Neural cell (in vitro differentiated cells): Measurements from ENCODE around the gene ADRB1. TPM values are rescaled to one million over a fixed set of nuclear protein-coding genes. Genes with fewer than 3 reads are reported as not detected.

Experiments
- H2AFZ ChIP-seq: fragments of 200-600, 300-800 bp; sonication (generic), shearing (Covaris generic); 2 replicates; pipeline ENCODE4 v1.6.0; 2014; ENCODE audit warnings: low read depth, mild to moderate bottlenecking, antibody characterized with exemption, low read length, moderate library complexity
- H3F3A ChIP-seq: fragments of 200-600 bp; shearing (Covaris generic); 2 replicates; pipeline ENCODE4 v1.6.1; 2016; ENCODE audit warnings: mild to moderate bottlenecking, moderate library complexity, mixed read lengths, antibody characterized with exemption, low read length; ENCODE audit not compliant: insufficient read depth, poor library complexity, severe bottlenecking
- H3K27ac ChIP-seq: fragments of 200-600, 300-800 bp; sonication (generic), shearing (Covaris generic); 2 replicates; pipeline ENCODE4 v1.5.1; 2014; ENCODE audit warnings: mild to moderate bottlenecking, low read length, moderate library complexity
- H3K27me3 ChIP-seq: fragments of 300-800, 200-600 bp; sonication (generic), shearing (Covaris generic); 2 replicates; pipeline ENCODE4 v1.6.0; 2014; ENCODE audit warnings: mild to moderate bottlenecking, low read depth, low read length, moderate library complexity; ENCODE audit not compliant: insufficient read depth
- H3K36me3 ChIP-seq: fragments of 300-800, 200-600 bp; sonication (generic), shearing (Covaris generic); 2 replicates; pipeline ENCODE4 v1.5.1; 2014; ENCODE audit warnings: mild to moderate bottlenecking, antibody characterized with exemption, low read length, moderate library complexity; ENCODE audit not compliant: insufficient read depth
- H3K4me2 ChIP-seq: fragments of 300-800, 200-600 bp; sonication (generic), shearing (Covaris generic); 2 replicates; pipeline ENCODE4 v1.6.0; 2014; ENCODE audit warnings: mild to moderate bottlenecking, low read length
- H3K4me3 ChIP-seq: fragments of 300-800, 200-600 bp; sonication (generic), shearing (Covaris generic); 2 replicates; pipeline ENCODE4 v1.5.1; 2014; ENCODE audit warnings: mild to moderate bottlenecking, low read length, moderate library complexity
- H3K79me2 ChIP-seq: fragments of 200-600 bp; shearing (Covaris generic); replicated peaks from 2 replicates; pipeline ENCODE4 v1.6.0; 2014; ENCODE audit warnings: mild to moderate bottlenecking, low read length, moderate library complexity; ENCODE audit not compliant: insufficient read depth
- H3K9ac ChIP-seq: fragments of 300-800, 200-600 bp; sonication (generic), shearing (Covaris generic); 2 replicates; pipeline ENCODE4 v1.6.1; 2016; ENCODE audit warnings: mild to moderate bottlenecking, low read length, mixed read lengths
- H3K9me2 ChIP-seq: fragments of 200-600 bp; shearing (Covaris generic); 2 replicates; pipeline ENCODE4 v1.6.1; 2016; ENCODE audit warnings: mild to moderate bottlenecking, low read length, mixed read lengths; ENCODE audit not compliant: insufficient read depth
- H3K9me3 ChIP-seq: fragments of 200-600, 300-800 bp; sonication (generic), shearing (Covaris generic); 2 replicates; pipeline ENCODE4 v1.6.1; 2016; ENCODE audit warnings: mild to moderate bottlenecking, mixed run types, low read length, moderate library complexity, mixed read lengths
- H4K20me1 ChIP-seq: fragments of 200-600 bp; shearing (Covaris generic); 2 replicates; pipeline ENCODE4 v1.6.1; 2016; ENCODE audit warnings: mild to moderate bottlenecking, mixed run types; ENCODE audit not compliant: insufficient read depth
- EP300 ChIP-seq: fragments of 450-650 bp; conservative IDR thresholded peaks from 2 replicates; pipeline ENCODE4 v1.6.1; 2014; ENCODE audit warnings: antibody characterized with exemption, mild to moderate bottlenecking, moderate library complexity; ENCODE audit not compliant: poor library complexity, severe bottlenecking
- EZH2 ChIP-seq: fragments of 200-600, 300-800 bp; shearing (Covaris generic), sonication (generic); IDR thresholded peaks from 2 replicates; pipeline ENCODE4 v1.6.1; 2014; ENCODE audit warnings: antibody characterized with exemption, low read length, borderline replicate concordance, mild to moderate bottlenecking; ENCODE audit not compliant: insufficient read depth, poor library complexity, severe bottlenecking
- MXI1 ChIP-seq: fragments of 450-650 bp; conservative IDR thresholded peaks from 2 replicates; pipeline ENCODE4 v1.6.1; 2014; ENCODE audit warnings: antibody characterized with exemption, mild to moderate bottlenecking; ENCODE audit not compliant: poor library complexity, severe bottlenecking
- POLR2AphosphoS5 ChIP-seq: IDR thresholded peaks from 2 replicates; pipeline ENCODE4 v1.6.1; 2012
- RAD21 ChIP-seq: fragments of 450-650 bp; conservative IDR thresholded peaks from 2 replicates; pipeline ENCODE4 v1.6.1; 2014; ENCODE audit warnings: antibody characterized with exemption, mild to moderate bottlenecking, moderate library complexity
- REST ChIP-seq: IDR thresholded peaks from 2 replicates; pipeline ENCODE4 v1.6.1; 2012; ENCODE audit warnings: borderline replicate concordance
- SMC3 ChIP-seq: fragments of 450-650 bp; conservative IDR thresholded peaks from 2 replicates; pipeline ENCODE4 v1.6.1; 2014; ENCODE audit warnings: antibody characterized with exemption, mild to moderate bottlenecking, moderate library complexity; ENCODE audit not compliant: poor library complexity
- TAF1 ChIP-seq: IDR thresholded peaks from 2 replicates; pipeline ENCODE4 v1.6.1; 2012; ENCODE audit warnings: low read depth
- polyA plus RNA-seq: library from polyadenylated mRNA; depleted of rRNA; stranded (reverse); fragments of >200 nt; gene quantifications from 2 replicates; pipeline ENCODE4 v1.2.3, GENCODE V29; 2014
- TF ChIP-seq, protein P1 (sequence below): fragments of 450-650 bp; IDR thresholded peaks from 2 replicates; pipeline ENCODE4 v1.5.1; 2014; ENCODE audit warnings: antibody characterized with exemption, mild to moderate bottlenecking, moderate library complexity; ENCODE audit not compliant: poor library complexity, severe bottlenecking

The ADRB1 gene
- polyA plus RNA-seq, 1 donor from 2014 or later, result not detected

DNA sequence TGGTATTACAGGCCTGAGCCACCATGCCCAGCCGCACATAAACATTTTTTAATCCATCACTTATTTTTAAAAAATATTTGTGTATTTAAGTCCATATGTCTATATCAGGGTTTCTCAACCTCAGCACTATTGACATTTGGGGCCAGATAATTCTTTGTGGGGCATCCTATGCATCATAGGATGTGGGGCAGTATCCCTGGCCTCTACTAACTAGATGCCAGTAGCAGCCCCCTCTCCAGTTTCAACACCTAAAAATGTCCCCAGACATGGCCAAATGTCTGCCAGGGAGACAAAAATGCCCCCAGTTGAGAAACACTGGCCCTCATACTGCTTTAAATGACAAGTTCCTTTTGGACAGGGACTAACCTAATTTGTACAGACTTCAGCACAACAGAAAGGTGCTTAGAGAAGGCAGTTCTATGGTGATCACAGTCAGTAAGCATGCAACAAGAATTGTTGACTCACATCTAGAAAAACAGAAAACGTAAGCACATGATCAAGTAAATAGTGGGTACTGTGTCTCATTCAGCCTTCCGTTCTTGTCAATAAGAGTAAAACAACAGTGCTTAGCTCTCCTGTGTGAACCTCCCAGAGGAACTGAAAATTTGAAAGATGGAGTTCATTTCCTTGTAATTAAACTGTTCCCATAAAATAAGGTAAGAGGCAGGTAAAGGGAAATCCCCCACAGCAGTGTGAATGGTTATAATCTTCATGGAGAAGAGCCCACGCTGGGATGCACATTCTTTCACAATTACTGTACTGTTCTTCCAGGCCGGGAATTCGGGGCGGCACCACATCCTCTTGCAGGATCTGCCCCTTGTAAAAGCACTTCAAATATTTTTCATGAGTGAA lies 17.3 kb upstream of the ADRB1 start:
- Histone ChIP-seq H2AFZ (no peak overlapping the region), H3K36me3 (no peaks in the 10 kb centered on the region), H4K20me1 (no peaks in the 10 kb centered on the region), H3K9me2 (no peaks in the 10 kb centered on the region), H3K9me3 (no peaks in the 10 kb centered on the region), H3K27ac (no peak overlapping the region), H3F3A (no peaks in the 10 kb centered on the region), H3K27me3 (no peaks in the 10 kb centered on the region), H3K4me2 (no peak overlapping the region), H3K9ac (no peak overlapping the region), H3K4me3 (no peak overlapping the region), H3K79me2 (no peaks in the 10 kb centered on the region)
- no peak for TF ChIP-seq EZH2
- TF ChIP-seq TAF1, result no peak
- TF ChIP-seq MXI1, result no peak
- TF ChIP-seq EP300, result no peak
- TF ChIP-seq, protein P1, sequence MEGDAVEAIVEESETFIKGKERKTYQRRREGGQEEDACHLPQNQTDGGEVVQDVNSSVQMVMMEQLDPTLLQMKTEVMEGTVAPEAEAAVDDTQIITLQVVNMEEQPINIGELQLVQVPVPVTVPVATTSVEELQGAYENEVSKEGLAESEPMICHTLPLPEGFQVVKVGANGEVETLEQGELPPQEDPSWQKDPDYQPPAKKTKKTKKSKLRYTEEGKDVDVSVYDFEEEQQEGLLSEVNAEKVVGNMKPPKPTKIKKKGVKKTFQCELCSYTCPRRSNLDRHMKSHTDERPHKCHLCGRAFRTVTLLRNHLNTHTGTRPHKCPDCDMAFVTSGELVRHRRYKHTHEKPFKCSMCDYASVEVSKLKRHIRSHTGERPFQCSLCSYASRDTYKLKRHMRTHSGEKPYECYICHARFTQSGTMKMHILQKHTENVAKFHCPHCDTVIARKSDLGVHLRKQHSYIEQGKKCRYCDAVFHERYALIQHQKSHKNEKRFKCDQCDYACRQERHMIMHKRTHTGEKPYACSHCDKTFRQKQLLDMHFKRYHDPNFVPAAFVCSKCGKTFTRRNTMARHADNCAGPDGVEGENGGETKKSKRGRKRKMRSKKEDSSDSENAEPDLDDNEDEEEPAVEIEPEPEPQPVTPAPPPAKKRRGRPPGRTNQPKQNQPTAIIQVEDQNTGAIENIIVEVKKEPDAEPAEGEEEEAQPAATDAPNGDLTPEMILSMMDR, result no peak
- TF ChIP-seq SMC3, result no peak
- no peak for TF ChIP-seq REST
- no peak for TF ChIP-seq RAD21
- TF ChIP-seq POLR2AphosphoS5, result no peak

- no peaks in the 10 kb centered on the region for H4K20me1 ChIP-seq
- H3K9me3 ChIP-seq, result no peaks in the 10 kb centered on the region
- H3K36me3 ChIP-seq, result no peaks in the 10 kb centered on the region
- H3K27me3 ChIP-seq, result no peaks in the 10 kb centered on the region
- TF ChIP-seq MXI1 (no peak), EZH2 (no peak), SMC3 (no peak), REST (no peak), POLR2AphosphoS5 (no peak), TAF1 (no peak), EP300 (no peak), RAD21 (no peak)
- TF ChIP-seq, protein P1, result no peak
- H3K9ac ChIP-seq, result no peak overlapping the region
- no peak overlapping the region for H3K27ac ChIP-seq
- H2AFZ ChIP-seq, result no peak overlapping the region
- no peaks in the 10 kb centered on the region for H3K9me2 ChIP-seq
- no peaks in the 10 kb centered on the region for H3F3A ChIP-seq
- no peak overlapping the region for H3K4me2 ChIP-seq
- no peaks in the 10 kb centered on the region for H3K79me2 ChIP-seq
- no peak overlapping the region for H3K4me3 ChIP-seq
Measured at GRCh38 chr10:114027041-114027394, 16.6 kb upstream of the ADRB1 start.
